NOMO-1 treated with dmso at 0.1 percent for 144 hours (cell line): ENCODE data around the gene VOPP1.
A peak's percentile ranks its signal among the peaks of the same experiment; 100 is the strongest.
"Not testable (repeated sequence)": the region's sequence is repeated elsewhere in the genome, so short reads cannot be mapped to it uniquely, and the experiment has no call there.

Experiments
- DNase-seq: peaks from one replicate; lab custom pipeline; 2025; ENCODE audit not compliant: unreplicated experiment; lab: John Stamatoyannopoulos, UW

The VOPP1 gene

GRCh38 chr7:55582656-55583055, 10.4 kb upstream of the VOPP1 start:
- DNase-seq = not testable (repeated sequence)

DNA sequence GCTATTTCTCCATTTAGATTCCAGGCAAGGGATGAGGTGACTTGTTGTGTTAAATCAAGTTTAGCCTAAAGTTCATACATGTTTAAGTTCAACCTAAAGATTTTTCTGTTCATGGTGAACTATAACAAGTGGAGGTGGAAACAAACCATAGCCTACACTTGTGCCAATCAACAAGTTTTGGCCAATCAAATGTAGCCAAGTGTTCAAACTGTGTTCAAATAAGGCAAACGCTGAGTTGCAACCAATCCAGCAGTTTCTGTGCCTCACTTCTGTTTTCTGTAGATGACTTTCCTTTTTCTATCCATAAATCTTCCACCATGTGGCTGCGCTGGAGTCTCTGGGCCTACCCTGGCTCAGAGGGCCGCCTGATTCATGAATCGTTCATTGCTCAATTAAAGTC, 4.5 kb upstream of the VOPP1 start:
- DNase-seq = no peak

DNA sequence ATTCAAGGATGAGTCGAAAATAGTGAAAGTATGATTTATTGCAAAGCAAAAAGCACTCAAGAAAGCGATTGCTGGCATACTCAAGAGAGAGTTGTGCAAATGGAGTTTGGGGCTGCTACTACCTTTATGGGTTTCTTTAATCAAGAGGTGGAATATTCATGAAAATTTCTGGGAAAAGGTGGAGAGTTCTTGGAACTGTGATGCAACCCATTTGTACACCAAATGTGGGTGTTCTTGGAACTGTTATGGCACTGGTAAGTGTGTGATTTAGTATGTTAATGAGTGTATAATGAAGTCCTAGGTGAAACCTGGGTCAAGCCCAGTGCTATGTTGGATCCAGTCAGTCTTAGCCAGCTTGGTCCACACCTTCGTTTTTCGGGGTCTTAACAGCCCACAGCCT, 3.4 kb upstream of the VOPP1 start:
- no peak for DNase-seq

GRCh38 chr7:55575098-55575497, 2.8 kb upstream of the VOPP1 start:
- DNase-seq = no peak

GRCh38 chr7:55574051-55574717, 1.9 kb upstream of the VOPP1 start:
- DNase-seq = no peak

DNA sequence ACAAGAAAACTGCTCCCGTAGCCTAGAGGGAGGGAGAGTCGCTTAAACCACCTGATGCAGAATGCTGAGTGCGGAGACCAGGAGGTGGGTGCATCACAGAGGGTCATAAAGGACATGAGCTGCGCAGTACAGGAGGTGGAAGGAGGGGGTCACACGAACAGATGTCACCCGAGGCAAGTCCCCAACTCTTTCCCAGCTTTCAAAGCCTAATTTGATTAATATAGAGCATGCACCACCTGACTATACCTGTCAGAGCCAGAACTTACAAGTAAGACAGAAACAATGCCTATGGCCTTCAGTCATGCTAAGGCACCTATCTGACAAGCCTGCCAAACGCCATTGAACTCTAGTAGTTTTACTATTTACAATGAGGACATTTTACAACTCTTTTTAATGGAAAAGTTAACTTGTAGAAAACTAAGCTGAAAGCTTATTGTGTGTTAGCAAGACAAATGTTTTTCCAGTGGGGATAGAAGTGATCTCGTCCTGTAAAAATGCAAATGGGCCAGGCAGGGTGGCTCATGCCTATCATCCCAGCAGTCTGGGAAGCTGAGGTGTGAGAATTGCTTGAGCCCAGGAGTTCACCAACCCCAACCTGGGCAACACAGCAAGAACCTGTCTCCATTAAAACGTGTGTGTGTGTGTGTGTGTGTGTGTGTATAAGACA, 1.1 kb upstream of the VOPP1 start:
- no peak for DNase-seq

GRCh38 chr7:55571511-55572377, 558 bp downstream of the VOPP1 start:
- DNase-seq = peak; percentile 21

- no peak for DNase-seq
Measured at GRCh38 chr7:55570939-55571338, 1.4 kb downstream of the VOPP1 start.

DNA sequence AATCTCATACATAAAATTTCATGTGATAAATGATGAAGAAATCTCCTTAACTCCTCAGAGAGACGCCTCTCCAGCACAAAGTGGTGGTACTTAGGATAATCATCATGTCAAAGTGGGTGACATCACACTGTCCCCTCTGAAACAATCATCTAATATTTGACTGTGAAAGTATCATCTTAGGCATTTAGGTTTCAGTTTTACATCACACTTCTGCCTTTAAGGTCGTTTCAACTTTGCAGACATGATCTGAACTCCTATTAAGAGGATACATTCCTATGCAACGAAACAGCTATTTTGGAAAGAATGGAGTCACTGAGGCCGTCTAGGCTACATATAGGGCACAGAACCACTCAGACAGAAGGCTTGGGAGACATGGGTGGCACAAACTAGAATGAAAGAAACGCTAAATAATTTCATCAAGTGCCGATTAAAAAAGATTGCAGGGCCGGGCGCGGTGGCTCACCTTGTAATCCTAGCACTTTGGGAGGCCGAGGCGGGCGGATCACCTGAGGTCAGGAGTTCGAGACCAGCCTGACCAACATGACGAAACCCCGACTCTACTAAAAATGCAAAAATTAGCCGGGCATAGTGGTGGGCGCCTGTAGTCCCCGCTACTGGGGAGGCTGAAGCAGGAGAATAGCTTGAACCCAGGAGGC, 2.0 kb downstream of the VOPP1 start:
- no peak for DNase-seq

DNA sequence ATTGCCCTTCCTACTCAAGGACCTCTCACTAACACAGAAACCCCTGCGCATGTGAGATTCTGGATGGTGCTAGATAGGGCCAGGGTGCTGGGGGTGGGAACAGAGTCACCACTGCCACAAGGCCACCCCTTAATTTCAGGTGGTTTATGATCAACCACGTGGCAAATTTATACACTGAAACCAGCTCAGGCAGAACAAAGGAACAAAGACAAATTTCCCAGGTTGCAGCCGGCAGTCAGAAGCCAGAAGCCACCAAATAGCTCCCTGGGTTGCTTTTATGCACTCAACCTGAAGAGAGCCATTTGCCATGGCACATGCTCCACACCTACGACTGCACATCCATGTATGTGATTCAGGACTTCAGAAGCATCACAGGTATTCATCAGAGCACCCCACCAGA, 2.5 kb downstream of the VOPP1 start:
- DNase-seq = no peak

- no peak for DNase-seq
Measured at GRCh38 chr7:55569269-55569663, 3.0 kb downstream of the VOPP1 start.

GRCh38 chr7:55568613-55569268, 3.6 kb downstream of the VOPP1 start:
- DNase-seq = no peak

GRCh38 chr7:55567571-55567970, 4.7 kb downstream of the VOPP1 start:
- no peak for DNase-seq

- no peak for DNase-seq
Measured at GRCh38 chr7:55565681-55566080, 6.6 kb downstream of the VOPP1 start.

DNA sequence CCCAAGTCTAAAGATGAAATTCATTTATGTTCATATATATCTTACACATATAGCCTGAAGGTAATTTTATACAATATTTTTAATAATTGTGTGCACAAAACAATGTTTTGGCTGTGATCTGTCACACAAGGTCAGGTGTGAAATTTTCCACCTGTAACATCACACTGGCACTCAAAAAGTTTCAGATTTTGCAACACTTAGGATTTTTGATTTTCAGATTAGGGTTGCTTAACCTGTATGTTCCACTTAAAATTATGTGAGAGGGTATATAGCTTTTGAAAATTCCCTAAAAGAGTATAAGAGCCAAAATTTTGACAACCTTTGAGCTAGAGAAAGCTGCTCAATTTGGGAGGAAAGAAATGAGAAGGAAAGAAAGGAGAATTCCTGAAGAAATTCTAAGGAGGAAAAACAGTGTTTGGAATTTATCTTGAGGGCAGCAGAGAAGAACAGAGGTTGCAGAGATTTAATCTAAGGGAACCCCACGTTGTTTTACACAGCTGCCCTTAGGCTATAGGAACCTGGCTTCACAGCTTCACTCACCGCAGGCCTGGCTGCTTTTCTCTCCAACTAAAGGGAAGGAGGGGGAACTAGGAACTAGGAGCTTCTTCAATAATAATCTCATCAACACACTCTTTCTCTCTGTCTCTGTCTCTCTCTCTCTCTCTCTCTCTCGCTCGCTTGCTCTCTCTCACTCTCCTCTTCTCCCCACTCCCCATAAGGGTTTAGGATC, 8.5 kb downstream of the VOPP1 start:
- DNase-seq = no peak

DNA sequence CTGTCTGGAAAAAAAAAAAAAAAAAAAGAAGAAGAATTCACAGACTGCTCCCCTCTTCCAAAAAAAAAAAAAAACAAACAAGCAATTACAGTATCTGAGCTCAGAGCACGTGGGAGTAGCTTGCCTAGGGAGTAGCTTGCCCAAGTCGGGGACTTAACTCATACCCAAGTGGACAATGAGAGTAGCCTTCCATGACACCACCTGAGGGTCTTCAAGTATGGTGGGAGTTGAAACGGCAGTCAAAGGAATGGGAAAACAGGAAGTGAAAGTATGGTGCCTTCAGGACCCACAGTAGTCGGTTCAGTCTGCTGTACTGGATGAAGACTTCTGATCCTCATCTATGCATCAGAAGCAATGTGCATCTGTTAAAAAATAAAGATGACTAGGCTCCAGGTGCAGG, 10.6 kb downstream of the VOPP1 start:
- DNase-seq = no peak

- DNase-seq = no peak
Measured at GRCh38 chr7:55558962-55559920, 13.1 kb downstream of the VOPP1 start.

- no peak for DNase-seq
Measured at GRCh38 chr7:55557666-55558188, 14.6 kb downstream of the VOPP1 start.

- DNase-seq = no peak
Measured at GRCh38 chr7:55556492-55556891, 15.8 kb downstream of the VOPP1 start.
